SK-N-SH treated with all-trans-retinoic acid at 6 μM for 48 hours (cell line): ENCODE measurements around the gene CAST.
"Not testable (repeated sequence)": the region's sequence is repeated elsewhere in the genome, so short reads cannot be mapped to it uniquely, and the experiment has no call there.

Experiments used
- ATAC-seq: fragments of 200-7000 bp; cut with Tn5 transposase; 3 replicates; pipeline ENCODE4 v1.9.1; 2020; ENCODE audit warnings: mild to moderate bottlenecking, moderate library complexity
- ARNTL ChIP-seq: fragments of 450-650 bp; formaldehyde crosslinking; IDR thresholded peaks from 2 replicates; pipeline ENCODE4 v1.5.0; 2020; ENCODE audit warnings: low read depth, mild to moderate bottlenecking, moderate library complexity, borderline replicate concordance
- CSDC2 ChIP-seq: fragments of 250-450 bp; sonication (Bioruptor Pico); IDR thresholded peaks from 2 replicates; pipeline ENCODE4 v1.5.0; 2020; ENCODE audit warnings: mild to moderate bottlenecking, moderate library complexity
- CSRNP3 ChIP-seq: fragments of 250-450 bp; sonication (Bioruptor Pico); IDR thresholded peaks from 2 replicates; pipeline ENCODE4 v1.5.1; 2021; ENCODE audit warnings: mild to moderate bottlenecking, moderate library complexity
- GLIS3 ChIP-seq: fragments of 250-450 bp; sonication (Bioruptor Pico); IDR thresholded peaks from 2 replicates; pipeline ENCODE4 v1.5.0; 2020; ENCODE audit warnings: mild to moderate bottlenecking, moderate library complexity
- ISL1 ChIP-seq: fragments of 250-450 bp; sonication (Bioruptor Pico); IDR thresholded peaks from 2 replicates; pipeline ENCODE4 v2.1.2; 2022; ENCODE audit warnings: mild to moderate bottlenecking, moderate library complexity
- OSR1 ChIP-seq: fragments of 250-450 bp; sonication (Bioruptor Pico); IDR thresholded peaks from 2 replicates; pipeline ENCODE4 v1.8.0; 2022; ENCODE audit warnings: moderate library complexity, mild to moderate bottlenecking, inconsistent platforms
- PPARA ChIP-seq: fragments of 250-450 bp; sonication (Bioruptor Pico); IDR thresholded peaks from 2 replicates; pipeline ENCODE4 v1.5.0; 2020; ENCODE audit warnings: mild to moderate bottlenecking, borderline replicate concordance
- RARB ChIP-seq: fragments of 250-450 bp; sonication (Bioruptor Pico); IDR thresholded peaks from 2 replicates; pipeline ENCODE4 v1.8.0; 2021; ENCODE audit warnings: mild to moderate bottlenecking, moderate library complexity
- SNAI2 ChIP-seq: fragments of 250-450 bp; sonication (Bioruptor Pico); IDR thresholded peaks from 2 replicates; pipeline ENCODE4 v1.5.0; 2020; ENCODE audit warnings: mild to moderate bottlenecking, moderate library complexity
- TCF4 ChIP-seq: fragments of 250-450 bp; sonication (Bioruptor Pico); IDR thresholded peaks from 2 replicates; pipeline ENCODE4 v1.8.0; 2021; ENCODE audit warnings: mild to moderate bottlenecking, moderate library complexity, borderline replicate concordance
- TOX ChIP-seq: fragments of 250-450 bp; sonication (Bioruptor Pico); IDR thresholded peaks from 2 replicates; pipeline ENCODE4 v1.8.0; 2021; ENCODE audit warnings: mild to moderate bottlenecking, moderate library complexity, borderline replicate concordance
- ZC3H10 ChIP-seq: fragments of 250-450 bp; sonication (Bioruptor Pico); IDR thresholded peaks from 2 replicates; pipeline ENCODE4 v1.5.1; 2021; ENCODE audit warnings: mild to moderate bottlenecking, moderate library complexity
- ZFP3 ChIP-seq: fragments of 250-450 bp; sonication (Bioruptor Pico); IDR thresholded peaks from 2 replicates; pipeline ENCODE4 v1.5.0; 2020; ENCODE audit warnings: mild to moderate bottlenecking, moderate library complexity
- ZFP30 ChIP-seq: fragments of 450-650 bp; formaldehyde crosslinking; IDR thresholded peaks from 2 replicates; pipeline ENCODE4 v1.5.0; 2022; ENCODE audit warnings: mild to moderate bottlenecking, moderate library complexity
- ZNF565 ChIP-seq: fragments of 450-650 bp; formaldehyde crosslinking; conservative IDR thresholded peaks from 2 replicates; pipeline ENCODE4 v1.5.0; 2020; ENCODE audit warnings: low read depth, mild to moderate bottlenecking, moderate library complexity
- ZNF70 ChIP-seq: fragments of 450-650 bp; formaldehyde crosslinking; IDR thresholded peaks from 2 replicates; pipeline ENCODE4 v1.5.0; 2020; ENCODE audit warnings: mild to moderate bottlenecking, moderate library complexity
- ZNF8 ChIP-seq: fragments of 450-650 bp; formaldehyde crosslinking; IDR thresholded peaks from 2 replicates; pipeline ENCODE4 v1.5.0; 2020; ENCODE audit warnings: mild to moderate bottlenecking, moderate library complexity
- TF ChIP-seq, protein P1 (sequence below): fragments of 250-450 bp; sonication (Bioruptor Pico); IDR thresholded peaks from 2 replicates; pipeline ENCODE4 v1.8.0; 2020; ENCODE audit warnings: mild to moderate bottlenecking, moderate library complexity, borderline replicate concordance
- TF ChIP-seq, protein P2 (sequence below): fragments of 250-450 bp; sonication (Bioruptor Pico); IDR thresholded peaks from 2 replicates; pipeline ENCODE4 v1.8.0; 2021; ENCODE audit warnings: low read depth, mild to moderate bottlenecking, moderate library complexity, borderline replicate concordance
- TF ChIP-seq, protein P3 (sequence below): fragments of 250-450 bp; sonication (Bioruptor Pico); IDR thresholded peaks from 2 replicates; pipeline ENCODE4 v1.5.1; 2020; ENCODE audit warnings: low read depth, mild to moderate bottlenecking, moderate library complexity
- TF ChIP-seq, protein P4 (sequence below): fragments of 250-450 bp; sonication (Bioruptor Pico); IDR thresholded peaks from 2 replicates; pipeline ENCODE4 v1.5.0; 2020; ENCODE audit warnings: mild to moderate bottlenecking, moderate library complexity

Gene CAST

GRCh38 chr5:96615223-96615622 lies 47.0 kb upstream of the CAST start:
- ATAC-seq = peak; percentile 35
- TF ChIP-seq ZNF565 (CRISPR knock-in tag) (no peak), ISL1 (CRISPR knock-in tag) (no peak), ZC3H10 (CRISPR knock-in tag) (no peak), TOX (CRISPR knock-in tag) (no peak), ZFP3 (CRISPR knock-in tag) (no peak), SNAI2 (CRISPR knock-in tag) (no peak), RARB (CRISPR knock-in tag) (no peak), ZFP30 (CRISPR knock-in tag) (no peak), OSR1 (no peak), TCF4 (CRISPR knock-in tag) (no peak), PPARA (CRISPR knock-in tag) (no peak), CSDC2 (CRISPR knock-in tag) (no peak), GLIS3 (CRISPR knock-in tag) (no peak), CSRNP3 (CRISPR knock-in tag) (no peak), ARNTL (no peak)
- TF ChIP-seq, protein P1, sequence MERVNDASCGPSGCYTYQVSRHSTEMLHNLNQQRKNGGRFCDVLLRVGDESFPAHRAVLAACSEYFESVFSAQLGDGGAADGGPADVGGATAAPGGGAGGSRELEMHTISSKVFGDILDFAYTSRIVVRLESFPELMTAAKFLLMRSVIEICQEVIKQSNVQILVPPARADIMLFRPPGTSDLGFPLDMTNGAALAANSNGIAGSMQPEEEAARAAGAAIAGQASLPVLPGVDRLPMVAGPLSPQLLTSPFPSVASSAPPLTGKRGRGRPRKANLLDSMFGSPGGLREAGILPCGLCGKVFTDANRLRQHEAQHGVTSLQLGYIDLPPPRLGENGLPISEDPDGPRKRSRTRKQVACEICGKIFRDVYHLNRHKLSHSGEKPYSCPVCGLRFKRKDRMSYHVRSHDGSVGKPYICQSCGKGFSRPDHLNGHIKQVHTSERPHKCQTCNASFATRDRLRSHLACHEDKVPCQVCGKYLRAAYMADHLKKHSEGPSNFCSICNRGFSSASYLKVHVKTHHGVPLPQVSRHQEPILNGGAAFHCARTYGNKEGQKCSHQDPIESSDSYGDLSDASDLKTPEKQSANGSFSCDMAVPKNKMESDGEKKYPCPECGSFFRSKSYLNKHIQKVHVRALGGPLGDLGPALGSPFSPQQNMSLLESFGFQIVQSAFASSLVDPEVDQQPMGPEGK (CRISPR knock-in tag) = no peak
- TF ChIP-seq, protein P2, sequence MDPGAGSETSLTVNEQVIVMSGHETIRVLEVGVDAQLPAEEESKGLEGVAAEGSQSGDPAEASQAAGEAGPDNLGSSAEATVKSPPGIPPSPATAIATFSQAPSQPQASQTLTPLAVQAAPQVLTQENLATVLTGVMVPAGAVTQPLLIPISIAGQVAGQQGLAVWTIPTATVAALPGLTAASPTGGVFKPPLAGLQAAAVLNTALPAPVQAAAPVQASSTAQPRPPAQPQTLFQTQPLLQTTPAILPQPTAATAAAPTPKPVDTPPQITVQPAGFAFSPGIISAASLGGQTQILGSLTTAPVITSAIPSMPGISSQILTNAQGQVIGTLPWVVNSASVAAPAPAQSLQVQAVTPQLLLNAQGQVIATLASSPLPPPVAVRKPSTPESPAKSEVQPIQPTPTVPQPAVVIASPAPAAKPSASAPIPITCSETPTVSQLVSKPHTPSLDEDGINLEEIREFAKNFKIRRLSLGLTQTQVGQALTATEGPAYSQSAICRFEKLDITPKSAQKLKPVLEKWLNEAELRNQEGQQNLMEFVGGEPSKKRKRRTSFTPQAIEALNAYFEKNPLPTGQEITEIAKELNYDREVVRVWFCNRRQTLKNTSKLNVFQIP (CRISPR knock-in tag) = no peak
- TF ChIP-seq, protein P3, sequence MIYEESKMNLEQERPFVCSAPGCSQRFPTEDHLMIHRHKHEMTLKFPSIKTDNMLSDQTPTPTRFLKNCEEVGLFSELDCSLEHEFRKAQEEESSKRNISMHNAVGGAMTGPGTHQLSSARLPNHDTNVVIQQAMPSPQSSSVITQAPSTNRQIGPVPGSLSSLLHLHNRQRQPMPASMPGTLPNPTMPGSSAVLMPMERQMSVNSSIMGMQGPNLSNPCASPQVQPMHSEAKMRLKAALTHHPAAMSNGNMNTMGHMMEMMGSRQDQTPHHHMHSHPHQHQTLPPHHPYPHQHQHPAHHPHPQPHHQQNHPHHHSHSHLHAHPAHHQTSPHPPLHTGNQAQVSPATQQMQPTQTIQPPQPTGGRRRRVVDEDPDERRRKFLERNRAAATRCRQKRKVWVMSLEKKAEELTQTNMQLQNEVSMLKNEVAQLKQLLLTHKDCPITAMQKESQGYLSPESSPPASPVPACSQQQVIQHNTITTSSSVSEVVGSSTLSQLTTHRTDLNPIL (CRISPR knock-in tag) = no peak
- TF ChIP-seq, all 23 proteins: peak for 0

DNA sequence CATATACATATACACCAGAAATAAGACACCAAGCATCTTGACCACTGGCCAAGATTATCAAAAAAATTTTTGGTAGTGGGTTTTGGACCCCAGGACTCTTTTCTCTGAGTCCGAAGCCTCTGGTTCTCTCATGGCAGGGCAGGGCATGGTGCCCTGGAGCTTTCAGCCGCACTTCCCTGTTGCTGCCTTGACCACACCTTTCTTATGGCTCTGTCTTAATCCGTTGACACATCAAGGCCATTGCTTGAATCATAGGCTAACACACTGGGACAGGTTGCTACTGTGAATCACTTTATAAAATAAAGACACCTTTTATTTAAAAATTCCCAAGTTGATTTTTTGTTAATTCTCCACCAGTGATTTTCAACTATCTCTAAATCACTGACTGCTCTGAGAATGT lies 45.4 kb upstream of the CAST start:
- ATAC-seq = no peak
- TF ChIP-seq ARNTL = no peak
- no peak for TF ChIP-seq RARB (CRISPR knock-in tag)
- no peak for TF ChIP-seq ZC3H10 (CRISPR knock-in tag)
- TF ChIP-seq ZFP3 (CRISPR knock-in tag) = no peak
- TF ChIP-seq OSR1 = no peak
- no peak for TF ChIP-seq ZNF70
- no peak for TF ChIP-seq ZNF565 (CRISPR knock-in tag)
- no peak for TF ChIP-seq PPARA (CRISPR knock-in tag)
- TF ChIP-seq GLIS3 (CRISPR knock-in tag) = no peak
- TF ChIP-seq CSRNP3 (CRISPR knock-in tag) = no peak
- TF ChIP-seq ZFP30 (CRISPR knock-in tag) = no peak
- TF ChIP-seq, protein P4, sequence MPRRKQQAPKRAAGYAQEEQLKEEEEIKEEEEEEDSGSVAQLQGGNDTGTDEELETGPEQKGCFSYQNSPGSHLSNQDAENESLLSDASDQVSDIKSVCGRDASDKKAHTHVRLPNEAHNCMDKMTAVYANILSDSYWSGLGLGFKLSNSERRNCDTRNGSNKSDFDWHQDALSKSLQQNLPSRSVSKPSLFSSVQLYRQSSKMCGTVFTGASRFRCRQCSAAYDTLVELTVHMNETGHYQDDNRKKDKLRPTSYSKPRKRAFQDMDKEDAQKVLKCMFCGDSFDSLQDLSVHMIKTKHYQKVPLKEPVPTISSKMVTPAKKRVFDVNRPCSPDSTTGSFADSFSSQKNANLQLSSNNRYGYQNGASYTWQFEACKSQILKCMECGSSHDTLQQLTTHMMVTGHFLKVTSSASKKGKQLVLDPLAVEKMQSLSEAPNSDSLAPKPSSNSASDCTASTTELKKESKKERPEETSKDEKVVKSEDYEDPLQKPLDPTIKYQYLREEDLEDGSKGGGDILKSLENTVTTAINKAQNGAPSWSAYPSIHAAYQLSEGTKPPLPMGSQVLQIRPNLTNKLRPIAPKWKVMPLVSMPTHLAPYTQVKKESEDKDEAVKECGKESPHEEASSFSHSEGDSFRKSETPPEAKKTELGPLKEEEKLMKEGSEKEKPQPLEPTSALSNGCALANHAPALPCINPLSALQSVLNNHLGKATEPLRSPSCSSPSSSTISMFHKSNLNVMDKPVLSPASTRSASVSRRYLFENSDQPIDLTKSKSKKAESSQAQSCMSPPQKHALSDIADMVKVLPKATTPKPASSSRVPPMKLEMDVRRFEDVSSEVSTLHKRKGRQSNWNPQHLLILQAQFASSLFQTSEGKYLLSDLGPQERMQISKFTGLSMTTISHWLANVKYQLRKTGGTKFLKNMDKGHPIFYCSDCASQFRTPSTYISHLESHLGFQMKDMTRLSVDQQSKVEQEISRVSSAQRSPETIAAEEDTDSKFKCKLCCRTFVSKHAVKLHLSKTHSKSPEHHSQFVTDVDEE (CRISPR knock-in tag) = no peak
- TF ChIP-seq SNAI2 (CRISPR knock-in tag) = no peak
- TF ChIP-seq ISL1 (CRISPR knock-in tag) = no peak
- no peak for TF ChIP-seq ZNF8 (CRISPR knock-in tag)
- TF ChIP-seq CSDC2 (CRISPR knock-in tag) = no peak

- ATAC-seq = not testable (repeated sequence)
These were observed 43.7 kb upstream of the CAST start for GRCh38 chr5:96618311-96619016.
